Thyroid gland (tissue), 4 donors: ENCODE data around the gene OR51V1.

Experiments
- POLR2A ChIP-seq, 2 donors: fragments of 450-650 bp; IDR thresholded peaks; one replicate each; pipeline ENCODE4 v1.6.1; 2017; ENCODE audit warnings: antibody characterized with exemption in 2 of 2, mild to moderate bottlenecking in 2 of 2, moderate library complexity in 1 of 2
- TF ChIP-seq, protein P1 (sequence below), 6 experiments: fragments of 200-600 bp in 3 of 6; fragments of 450-650 bp in 3 of 6; sonication (generic) in 3 of 6; IDR thresholded peaks; one replicate each; pipeline ENCODE4 v1.5.1; 2016 to 2019; ENCODE audit warnings: antibody characterized with exemption in 6 of 6, mild to moderate bottlenecking in 2 of 6, inconsistent platforms in 1 of 6, moderate library complexity in 1 of 6

DNA sequence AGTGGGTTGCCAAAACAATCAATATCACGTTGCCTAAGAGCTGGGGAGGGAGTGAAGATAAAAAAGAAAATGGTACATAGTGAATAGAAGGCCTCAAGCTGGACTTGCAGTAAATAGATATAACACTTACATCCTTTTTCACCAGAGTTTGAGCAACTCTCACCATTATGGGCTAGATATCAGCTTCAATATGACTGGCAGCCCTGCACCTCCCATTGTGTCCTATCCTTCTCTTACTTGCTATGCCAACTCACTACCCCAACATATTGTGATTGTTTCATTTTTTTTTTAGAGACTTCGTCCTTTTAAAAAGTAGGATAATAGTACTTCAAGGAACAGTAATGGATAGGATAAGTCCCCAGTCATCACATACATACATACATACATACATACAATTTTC, 41.7 kb upstream of the OR51V1 start:
- TF ChIP-seq, protein P1, sequence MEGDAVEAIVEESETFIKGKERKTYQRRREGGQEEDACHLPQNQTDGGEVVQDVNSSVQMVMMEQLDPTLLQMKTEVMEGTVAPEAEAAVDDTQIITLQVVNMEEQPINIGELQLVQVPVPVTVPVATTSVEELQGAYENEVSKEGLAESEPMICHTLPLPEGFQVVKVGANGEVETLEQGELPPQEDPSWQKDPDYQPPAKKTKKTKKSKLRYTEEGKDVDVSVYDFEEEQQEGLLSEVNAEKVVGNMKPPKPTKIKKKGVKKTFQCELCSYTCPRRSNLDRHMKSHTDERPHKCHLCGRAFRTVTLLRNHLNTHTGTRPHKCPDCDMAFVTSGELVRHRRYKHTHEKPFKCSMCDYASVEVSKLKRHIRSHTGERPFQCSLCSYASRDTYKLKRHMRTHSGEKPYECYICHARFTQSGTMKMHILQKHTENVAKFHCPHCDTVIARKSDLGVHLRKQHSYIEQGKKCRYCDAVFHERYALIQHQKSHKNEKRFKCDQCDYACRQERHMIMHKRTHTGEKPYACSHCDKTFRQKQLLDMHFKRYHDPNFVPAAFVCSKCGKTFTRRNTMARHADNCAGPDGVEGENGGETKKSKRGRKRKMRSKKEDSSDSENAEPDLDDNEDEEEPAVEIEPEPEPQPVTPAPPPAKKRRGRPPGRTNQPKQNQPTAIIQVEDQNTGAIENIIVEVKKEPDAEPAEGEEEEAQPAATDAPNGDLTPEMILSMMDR (IDR thresholded peaks at IDR 0.05), result no peak
- no peak for TF ChIP-seq POLR2A (IDR thresholded peaks at IDR 0.05)
